Measurements from ENCODE around the gene ATP6V1B1.

Gene ATP6V1B1

GRCh38 chr2:70942396-70943204 lies 6.9 kb downstream of the ATP6V1B1 start:
- no peaks in the 10 kb centered on the region for H3K9me3 Mint-ChIP-seq
- H3K4me3 Mint-ChIP-seq = no peak overlapping the region
- H3K27ac Mint-ChIP-seq = no peak overlapping the region
- no peaks in the 10 kb centered on the region for H3K36me3 Mint-ChIP-seq (ENCODE audit: low read depth)
- peaks cover 20% of the 10 kb centered on the region for H3K27me3 Mint-ChIP-seq
- no peak for DNase-seq
- no peak for ATAC-seq
- H3K4me1 Mint-ChIP-seq = peaks cover 3% of the 10 kb centered on the region

- H3K36me3 Mint-ChIP-seq (ENCODE audit: low read depth) = no peaks in the 10 kb centered on the region
- H3K27me3 Mint-ChIP-seq = peaks cover 23% of the 10 kb centered on the region
- DNase-seq (no peak), ATAC-seq (no peak)
- no peak overlapping the region for H3K4me3 Mint-ChIP-seq
- no peaks in the 10 kb centered on the region for H3K9me3 Mint-ChIP-seq
- no peak overlapping the region for H3K27ac Mint-ChIP-seq
- peaks cover 11% of the 10 kb centered on the region for H3K4me1 Mint-ChIP-seq
Measured at GRCh38 chr2:70943205-70943871, 7.6 kb downstream of the ATP6V1B1 start.

- H3K27me3 Mint-ChIP-seq = peaks cover 20% of the 10 kb centered on the region
- H3K4me3 Mint-ChIP-seq = no peak overlapping the region
- ATAC-seq (no peak), DNase-seq (no peak)
- H3K9me3 Mint-ChIP-seq = no peaks in the 10 kb centered on the region
- H3K4me1 Mint-ChIP-seq = peaks cover 12% of the 10 kb centered on the region
- H3K36me3 Mint-ChIP-seq (ENCODE audit: low read depth) = no peaks in the 10 kb centered on the region
- no peak overlapping the region for H3K27ac Mint-ChIP-seq
Measured at GRCh38 chr2:70944111-70944690, 8.5 kb downstream of the ATP6V1B1 start.

GRCh38 chr2:70946832-70947442 lies 11.2 kb downstream of the ATP6V1B1 start:
- peak; percentile 52 for DNase-seq

GRCh38 chr2:70947556-70948184 lies 12.0 kb downstream of the ATP6V1B1 start:
- peak; percentile 53 for ATAC-seq

More at GRCh38 chr2:70946832-70947442, 11.2 kb downstream of the ATP6V1B1 start:
- Mint-ChIP-seq H3K4me1 (peaks cover 12% of the 10 kb centered on the region), H3K9me3 (no peaks in the 10 kb centered on the region), H3K36me3 (ENCODE audit: low read depth) (no peaks in the 10 kb centered on the region), H3K4me3 (no peak overlapping the region), H3K27ac (no peak overlapping the region), H3K27me3 (peaks cover 19% of the 10 kb centered on the region)
- no peak for ATAC-seq

GRCh38 chr2:70948337-70949003 lies 12.8 kb downstream of the ATP6V1B1 start:
- ATAC-seq = peak; percentile 88
- H3K27me3 Mint-ChIP-seq = peaks cover 18% of the 10 kb centered on the region
- peaks cover 12% of the 10 kb centered on the region for H3K4me1 Mint-ChIP-seq
- H3K27ac Mint-ChIP-seq = peak overlapping the region; percentile 14
- peak overlapping the region; percentile 75 for H3K4me3 Mint-ChIP-seq
- DNase-seq = peak; percentile 87
- H3K9me3 Mint-ChIP-seq = no peaks in the 10 kb centered on the region
- H3K36me3 Mint-ChIP-seq (ENCODE audit: low read depth) = no peaks in the 10 kb centered on the region

More at GRCh38 chr2:70947556-70948184, 12.0 kb downstream of the ATP6V1B1 start:
- no peak overlapping the region for H3K27ac Mint-ChIP-seq
- DNase-seq = peak; percentile 17
- H3K36me3 Mint-ChIP-seq (ENCODE audit: low read depth) = no peaks in the 10 kb centered on the region
- peak overlapping the region; percentile 75 for H3K4me3 Mint-ChIP-seq
- peaks cover 17% of the 10 kb centered on the region for H3K27me3 Mint-ChIP-seq
- H3K9me3 Mint-ChIP-seq = no peaks in the 10 kb centered on the region
- H3K4me1 Mint-ChIP-seq = peaks cover 12% of the 10 kb centered on the region

- Mint-ChIP-seq H3K4me1 (peaks cover 12% of the 10 kb centered on the region), H3K27me3 (peaks cover 19% of the 10 kb centered on the region), H3K9me3 (no peaks in the 10 kb centered on the region), H3K36me3 (ENCODE audit: low read depth) (no peaks in the 10 kb centered on the region), H3K27ac (no peak overlapping the region), H3K4me3 (no peak overlapping the region)
- no peak for ATAC-seq
- no peak for DNase-seq
Measured at GRCh38 chr2:70949086-70949485, 13.4 kb downstream of the ATP6V1B1 start.

- Mint-ChIP-seq H3K27me3 (peaks cover 18% of the 10 kb centered on the region), H3K9me3 (no peaks in the 10 kb centered on the region), H3K36me3 (ENCODE audit: low read depth) (no peaks in the 10 kb centered on the region), H3K4me3 (no peak overlapping the region), H3K27ac (no peak overlapping the region), H3K4me1 (no peaks in the 10 kb centered on the region)
- ATAC-seq = no peak
- DNase-seq = no peak
Measured at GRCh38 chr2:70954886-70955285, 19.2 kb downstream of the ATP6V1B1 start.

- H3K36me3 Mint-ChIP-seq (ENCODE audit: low read depth) = no peaks in the 10 kb centered on the region
- H3K4me1 Mint-ChIP-seq = no peaks in the 10 kb centered on the region
- no peak for ATAC-seq
- peaks cover 18% of the 10 kb centered on the region for H3K27me3 Mint-ChIP-seq
- H3K4me3 Mint-ChIP-seq = no peak overlapping the region
- no peak overlapping the region for H3K27ac Mint-ChIP-seq
- H3K9me3 Mint-ChIP-seq = no peaks in the 10 kb centered on the region
- no peak for DNase-seq
Measured at GRCh38 chr2:70956141-70956540, 20.4 kb downstream of the ATP6V1B1 start.

GRCh38 chr2:70957798-70958197 lies 22.1 kb downstream of the ATP6V1B1 start:
- H3K27ac Mint-ChIP-seq = no peak overlapping the region
- no peaks in the 10 kb centered on the region for H3K9me3 Mint-ChIP-seq
- peaks cover 21% of the 10 kb centered on the region for H3K27me3 Mint-ChIP-seq
- no peaks in the 10 kb centered on the region for H3K4me1 Mint-ChIP-seq
- ATAC-seq (no peak), DNase-seq (no peak)
- H3K36me3 Mint-ChIP-seq (ENCODE audit: low read depth) = no peaks in the 10 kb centered on the region
- no peak overlapping the region for H3K4me3 Mint-ChIP-seq

- H3K9me3 Mint-ChIP-seq = no peaks in the 10 kb centered on the region
- no peaks in the 10 kb centered on the region for H3K36me3 Mint-ChIP-seq (ENCODE audit: low read depth)
- ATAC-seq = no peak
- H3K27ac Mint-ChIP-seq = no peak overlapping the region
- no peaks in the 10 kb centered on the region for H3K4me1 Mint-ChIP-seq
- no peak overlapping the region for H3K4me3 Mint-ChIP-seq
- no peak for DNase-seq
- peaks cover 27% of the 10 kb centered on the region for H3K27me3 Mint-ChIP-seq
Measured at GRCh38 chr2:70958759-70959158, 23.1 kb downstream of the ATP6V1B1 start.

- no peaks in the 10 kb centered on the region for H3K4me1 Mint-ChIP-seq
- peaks cover 32% of the 10 kb centered on the region for H3K27me3 Mint-ChIP-seq
- H3K9me3 Mint-ChIP-seq = no peaks in the 10 kb centered on the region
- H3K36me3 Mint-ChIP-seq (ENCODE audit: low read depth) = no peaks in the 10 kb centered on the region
- H3K27ac Mint-ChIP-seq = no peak overlapping the region
- no peak overlapping the region for H3K4me3 Mint-ChIP-seq
- peak; percentile 49 for ATAC-seq
- no peak for DNase-seq
Measured at GRCh38 chr2:70959271-70959761, 23.6 kb downstream of the ATP6V1B1 start.

- Mint-ChIP-seq H3K27ac (no peak overlapping the region), H3K9me3 (no peaks in the 10 kb centered on the region), H3K27me3 (peaks cover 28% of the 10 kb centered on the region), H3K36me3 (ENCODE audit: low read depth) (no peaks in the 10 kb centered on the region), H3K4me1 (peaks cover 4% of the 10 kb centered on the region), H3K4me3 (no peak overlapping the region)
- DNase-seq (no peak), ATAC-seq (no peak)
Measured at GRCh38 chr2:70959851-70960832, 24.4 kb downstream of the ATP6V1B1 start.
